ENCODE results near the gene SLAMF8.

SLAMF8 gene

DNA sequence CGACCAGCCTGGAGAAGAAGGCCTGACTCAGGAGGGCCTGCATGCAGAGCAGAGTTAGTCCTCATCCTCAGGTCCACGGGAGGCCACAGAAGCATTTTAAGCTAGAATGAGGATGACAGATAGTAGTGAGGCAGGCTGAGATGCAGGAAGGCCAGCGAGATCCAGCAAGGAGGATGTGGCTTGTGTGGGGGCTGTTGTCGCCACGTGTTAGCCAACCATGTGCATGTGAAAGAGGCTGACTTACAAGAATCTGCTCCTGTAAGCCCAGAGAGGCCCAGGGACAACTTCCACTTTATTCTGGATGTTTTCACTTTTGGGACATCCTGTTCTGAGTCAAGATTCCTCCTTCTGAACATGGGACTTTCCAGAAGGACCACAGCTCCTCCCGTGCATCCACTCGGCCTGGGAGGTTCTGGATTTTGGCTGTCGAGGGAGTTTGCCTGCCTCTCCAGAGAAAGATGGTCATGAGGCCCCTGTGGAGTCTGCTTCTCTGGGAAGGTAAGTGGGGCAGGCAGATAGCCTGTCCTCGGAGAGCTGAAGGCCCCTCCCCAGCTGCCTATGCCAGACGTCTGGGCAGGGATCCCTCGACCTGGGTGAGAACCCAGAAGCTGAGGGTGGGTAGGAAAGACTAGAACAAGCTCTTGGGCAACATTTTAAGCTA lies at the start of gene SLAMF8:
Gene SLAMF8 (plus strand): TSS at position 433 of the 661 bp plus-strand sequence. CDS start 26 bp downstream, at position 459.
- DNase-seq = no peak

DNA sequence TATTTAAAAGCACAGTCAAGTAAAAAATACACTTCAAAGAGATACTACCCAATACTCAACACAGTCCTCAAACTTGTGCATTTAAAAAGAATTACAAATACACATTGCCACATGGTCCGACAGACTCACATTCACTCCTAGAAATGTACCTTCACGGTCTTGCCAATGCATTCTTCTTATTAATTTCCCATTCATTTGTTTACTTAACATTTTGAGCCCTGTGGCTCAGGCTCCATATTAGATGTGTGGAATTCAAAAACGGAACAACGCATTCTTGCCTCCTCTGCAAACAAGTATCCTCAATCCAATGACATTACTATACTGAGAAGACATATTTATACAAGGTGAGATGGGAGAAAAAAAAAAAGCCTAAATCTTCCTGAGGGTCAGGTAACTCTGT lies 48.4 kb upstream of the SLAMF8 start:
- no peak for DNase-seq

DNA sequence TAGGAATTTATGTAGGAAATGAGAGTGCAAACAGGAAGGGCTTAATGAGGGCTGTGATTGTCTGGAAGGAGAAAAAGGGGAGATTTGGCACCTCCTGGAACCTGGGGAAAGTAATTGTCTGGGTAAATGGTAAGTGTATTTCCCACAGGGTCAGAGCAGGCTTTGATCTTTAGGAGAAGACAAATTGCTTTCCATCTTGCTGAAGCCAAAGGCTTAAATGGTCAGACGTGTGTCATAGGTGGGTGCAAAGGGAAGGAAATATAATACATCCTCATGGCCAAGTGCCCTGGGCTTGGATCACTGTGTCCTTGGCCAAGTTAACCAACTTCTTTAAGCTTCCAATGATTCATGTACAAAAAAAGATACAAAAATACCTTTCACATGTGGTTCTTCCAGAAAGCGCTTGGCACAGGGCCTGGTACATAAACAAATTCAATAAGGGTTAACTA lies 47.2 kb upstream of the SLAMF8 start:
- no peak for DNase-seq

DNA sequence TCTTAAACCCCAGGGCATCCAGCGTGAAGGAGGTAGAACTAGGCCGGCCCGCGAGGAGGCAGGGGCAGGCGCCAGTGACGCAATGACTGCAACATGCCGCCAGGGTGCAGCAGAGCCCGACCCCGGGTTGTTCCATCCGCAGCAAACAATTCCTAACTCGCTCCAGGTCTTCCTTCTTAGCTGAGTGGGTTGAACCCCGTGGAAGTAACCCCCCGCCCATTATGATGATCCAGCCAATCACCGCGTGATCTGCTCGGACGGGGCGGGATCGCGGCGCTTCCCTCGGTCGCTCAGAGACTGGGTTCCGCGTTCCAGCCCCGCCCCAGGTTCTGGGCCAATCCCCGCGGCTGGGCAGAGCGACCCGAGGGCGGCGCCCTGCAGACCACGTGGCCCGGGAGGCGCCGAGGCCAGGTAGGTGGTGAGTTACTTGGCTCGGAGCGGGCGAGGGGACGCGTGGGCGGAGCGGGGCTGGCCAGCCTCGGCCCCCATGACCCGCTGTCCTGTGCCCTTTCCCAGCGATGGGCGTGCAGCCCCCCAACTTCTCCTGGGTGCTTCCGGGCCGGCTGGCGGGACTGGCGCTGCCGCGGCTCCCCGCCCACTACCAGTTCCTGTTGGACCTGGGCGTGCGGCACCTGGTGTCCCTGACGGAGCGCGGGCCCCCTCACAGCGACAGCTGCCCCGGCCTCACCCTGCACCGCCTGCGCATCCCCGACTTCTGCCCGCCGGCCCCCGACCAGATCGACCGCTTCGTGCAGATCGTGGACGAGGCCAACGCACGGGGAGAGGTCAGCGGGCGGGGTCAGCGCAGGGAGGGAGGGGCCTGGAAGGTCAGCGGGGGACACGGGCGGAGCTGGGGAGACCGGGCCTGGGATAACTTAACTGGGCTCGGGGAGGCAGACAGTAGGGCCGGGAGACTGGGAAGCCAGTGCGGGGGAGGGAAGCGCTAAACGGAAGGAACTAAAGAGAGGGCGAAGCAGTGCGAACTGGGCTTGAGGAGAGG lies 45.8 kb upstream of the SLAMF8 start, which contains the start of gene DUSP23:
Gene DUSP23 (plus strand): TSS at position 380 of the 1,000 bp plus-strand sequence. CDS start 139 bp downstream, at position 519.
- DNase-seq = peak; percentile 93

DNA sequence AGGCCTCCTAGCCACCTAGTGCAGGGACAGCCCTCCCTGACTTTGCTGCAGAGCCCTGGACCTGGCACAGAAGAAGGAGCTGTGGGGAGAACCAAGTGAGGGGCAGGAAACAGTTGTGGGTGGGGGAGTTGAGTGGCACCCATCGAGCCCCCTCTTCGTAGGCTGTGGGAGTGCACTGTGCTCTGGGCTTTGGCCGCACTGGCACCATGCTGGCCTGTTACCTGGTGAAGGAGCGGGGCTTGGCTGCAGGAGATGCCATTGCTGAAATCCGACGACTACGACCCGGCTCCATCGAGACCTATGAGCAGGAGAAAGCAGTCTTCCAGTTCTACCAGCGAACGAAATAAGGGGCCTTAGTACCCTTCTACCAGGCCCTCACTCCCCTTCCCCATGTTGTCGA lies 44.7 kb upstream of the SLAMF8 start:
- DNase-seq = no peak

DNA sequence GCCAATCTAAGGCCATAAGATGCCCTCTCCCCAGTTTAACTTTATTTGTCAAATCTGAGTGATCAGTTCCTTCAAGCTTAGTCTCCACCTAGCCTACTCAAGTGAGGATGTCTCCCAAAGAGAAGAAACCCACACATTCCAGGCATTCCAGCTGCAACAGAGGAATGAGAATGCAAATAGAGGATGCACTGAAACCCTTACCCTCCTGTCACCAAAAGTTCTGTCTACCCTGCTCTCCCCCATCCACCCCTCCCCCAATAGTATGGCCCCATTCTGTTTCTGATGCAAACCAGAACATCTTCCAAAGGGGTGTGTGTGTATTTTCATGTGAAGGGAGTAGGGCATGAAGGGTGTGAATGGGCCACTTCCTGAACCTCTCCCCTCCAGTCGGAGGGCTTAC lies 42.9 kb upstream of the SLAMF8 start:
- no peak for DNase-seq

DNA sequence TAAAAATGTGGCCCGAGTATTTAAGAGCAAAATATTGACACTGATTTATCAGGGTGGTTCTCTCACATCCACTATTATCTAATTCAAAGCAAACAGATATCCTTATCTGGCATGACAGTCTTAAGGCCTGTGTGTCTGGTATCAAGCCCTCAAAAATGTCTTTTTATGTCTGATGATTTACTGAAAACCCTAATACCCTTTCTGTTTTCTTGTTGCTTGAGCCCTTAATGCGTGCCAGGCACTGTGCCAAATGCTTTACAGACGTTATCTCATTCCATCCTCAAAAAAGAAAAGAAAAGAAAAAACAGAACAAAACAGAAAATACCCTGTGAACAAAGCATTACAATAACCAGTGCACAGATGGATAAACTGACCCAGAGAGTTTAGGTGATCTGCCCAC lies 40.2 kb upstream of the SLAMF8 start:
- no peak for DNase-seq

DNA sequence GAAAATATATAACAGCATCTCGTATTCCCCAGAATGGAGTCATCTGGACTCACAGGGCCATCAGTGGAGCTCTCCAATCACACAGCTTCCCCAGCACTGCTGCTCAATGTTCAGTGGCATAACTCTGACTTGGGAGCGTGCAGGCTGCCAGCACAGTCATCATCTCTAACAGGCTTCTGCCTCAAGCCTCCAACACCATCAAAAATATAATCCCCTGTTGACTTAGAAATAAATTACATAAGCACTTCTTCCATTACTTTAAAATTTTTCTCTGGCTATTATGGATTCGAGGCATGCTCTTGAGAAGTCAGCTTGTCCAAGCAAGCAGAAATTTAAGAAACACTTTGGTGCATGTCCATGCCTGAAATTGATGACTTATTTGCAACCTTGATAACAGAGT lies 39.7 kb upstream of the SLAMF8 start:
- DNase-seq = no peak

DNA sequence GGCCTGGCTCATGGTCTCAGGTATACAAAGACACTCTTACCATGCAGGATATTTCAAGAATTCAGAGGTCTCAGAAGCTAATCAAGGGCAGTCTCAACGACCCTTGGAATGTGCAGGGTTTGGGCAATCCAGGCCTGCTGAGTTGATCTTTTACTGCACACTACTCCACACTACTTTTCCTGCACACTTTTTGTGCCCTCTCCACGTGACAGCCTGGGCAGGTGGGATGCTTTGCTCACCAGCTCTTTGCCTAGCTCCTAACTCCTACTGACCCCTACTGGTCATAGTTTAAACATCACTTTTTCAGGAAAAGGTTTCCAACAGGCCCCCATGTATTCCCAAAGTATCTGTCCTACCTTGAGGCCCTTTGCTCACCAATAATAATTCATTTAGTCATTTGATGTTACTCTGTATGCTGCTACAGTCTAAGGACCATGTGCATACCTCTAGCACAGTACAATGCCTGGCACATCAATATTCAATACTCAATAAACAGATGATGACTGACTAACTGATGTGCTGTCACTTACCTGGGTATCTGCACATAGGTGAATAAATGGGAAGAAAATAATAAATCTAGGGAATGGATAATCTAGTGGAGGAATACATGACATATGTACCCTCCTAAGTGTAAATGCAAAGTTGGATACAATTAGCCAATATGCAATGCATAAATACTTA lies 36.3 kb upstream of the SLAMF8 start:
- no peak for DNase-seq

DNA sequence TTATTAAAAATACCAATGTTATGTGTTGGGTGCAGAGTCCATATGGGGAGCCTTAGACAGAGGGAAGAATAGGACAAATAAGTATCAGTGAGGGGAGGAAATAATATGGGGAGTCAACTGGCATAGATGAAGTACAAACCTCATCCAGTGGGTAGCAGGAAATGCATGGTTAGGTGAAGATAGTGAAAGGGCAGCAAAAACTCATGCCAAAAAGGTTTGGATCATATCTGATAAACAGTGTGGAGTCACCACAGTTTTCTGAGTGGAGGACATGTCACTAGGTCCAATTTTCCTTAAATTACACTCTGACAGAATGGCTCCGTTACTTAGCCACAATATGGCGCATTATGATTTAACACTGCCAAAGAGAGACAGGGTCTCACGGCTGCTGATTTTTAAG lies 35.6 kb upstream of the SLAMF8 start:
- DNase-seq = no peak

DNA sequence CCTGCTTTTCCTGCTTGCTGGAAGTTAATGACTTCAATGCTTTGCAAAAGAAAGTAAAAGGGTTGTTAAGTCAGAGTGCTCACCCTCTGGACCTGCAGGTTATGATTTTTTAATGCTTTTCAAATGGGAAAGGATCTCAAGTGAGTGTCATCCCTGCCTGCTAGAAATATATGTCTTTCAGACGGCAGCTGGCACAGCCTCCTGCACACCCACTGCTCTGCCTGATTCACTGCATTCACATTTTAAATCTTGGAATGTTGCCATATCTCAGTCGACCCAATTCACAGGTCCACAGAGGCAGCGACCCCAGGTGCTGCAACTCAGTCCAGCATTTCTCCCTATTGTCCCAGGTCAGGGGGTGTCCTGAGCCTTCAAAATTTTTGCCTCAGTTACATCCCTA lies 35.2 kb upstream of the SLAMF8 start:
- DNase-seq = no peak

DNA sequence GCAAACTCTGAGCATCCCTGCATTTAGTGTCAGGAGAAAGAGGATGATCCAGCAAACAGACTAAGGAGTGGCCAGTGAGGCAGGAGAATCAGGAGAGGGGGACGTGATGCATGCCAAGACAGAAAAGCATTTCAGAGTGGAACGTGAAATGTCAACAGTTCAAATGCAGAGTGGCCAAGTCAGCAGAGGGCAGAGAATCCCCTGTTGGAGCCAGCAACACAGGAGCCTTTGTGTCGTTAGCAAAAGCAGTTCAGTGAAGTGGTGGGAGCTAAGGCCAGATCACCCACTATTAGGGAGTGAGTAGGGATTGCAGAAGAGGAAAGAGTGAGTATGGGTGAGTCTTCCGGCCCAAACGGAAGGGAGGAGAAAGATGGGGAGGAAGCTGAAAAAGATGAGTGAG lies 31.1 kb upstream of the SLAMF8 start:
- no peak for DNase-seq

DNA sequence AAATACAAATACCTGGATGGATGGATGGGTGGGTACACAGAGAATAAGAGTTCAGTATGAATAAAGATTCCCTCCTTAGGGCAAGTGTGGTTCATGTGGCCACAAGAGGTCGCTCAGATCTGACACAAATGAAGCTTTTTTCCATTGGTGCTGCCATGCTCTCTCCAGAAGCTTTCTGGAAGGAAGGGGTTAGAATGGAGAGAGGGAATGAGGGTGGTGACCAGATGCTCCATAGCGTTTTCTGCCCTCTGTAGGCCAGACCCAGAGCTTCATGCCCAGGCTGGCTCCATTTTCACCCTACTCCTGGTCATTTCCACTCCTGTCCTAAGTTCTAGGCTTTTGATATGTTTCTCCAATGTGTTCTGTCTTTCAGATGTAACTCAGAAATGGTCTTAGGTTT lies 27.8 kb upstream of the SLAMF8 start:
- DNase-seq = peak; percentile 74

DNA sequence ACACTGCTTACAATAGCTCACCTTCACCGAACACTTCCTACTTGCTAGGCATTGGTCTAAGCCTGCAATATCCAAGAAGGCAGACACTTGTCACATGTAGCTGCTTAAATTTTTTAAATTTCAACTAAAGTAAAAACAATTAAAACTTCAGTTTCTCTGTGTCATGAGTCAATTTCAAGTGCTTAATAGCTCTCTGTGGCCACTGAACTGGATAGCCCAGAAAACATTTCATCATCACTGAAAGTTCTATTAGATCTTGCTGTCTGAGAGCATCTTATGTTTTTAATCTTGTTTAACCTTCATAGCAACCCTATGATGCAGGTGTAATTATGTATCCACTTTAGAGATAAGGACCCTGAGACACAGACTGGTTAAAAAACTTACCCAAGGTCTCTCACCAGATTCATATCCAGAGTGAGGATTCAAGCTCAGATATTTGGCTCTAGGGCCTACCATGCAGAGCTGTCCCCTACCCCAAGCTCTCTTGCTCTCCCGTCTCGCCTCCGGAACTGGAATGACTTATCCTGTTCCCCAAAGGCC lies 27.2 kb upstream of the SLAMF8 start:
- DNase-seq = no peak

DNA sequence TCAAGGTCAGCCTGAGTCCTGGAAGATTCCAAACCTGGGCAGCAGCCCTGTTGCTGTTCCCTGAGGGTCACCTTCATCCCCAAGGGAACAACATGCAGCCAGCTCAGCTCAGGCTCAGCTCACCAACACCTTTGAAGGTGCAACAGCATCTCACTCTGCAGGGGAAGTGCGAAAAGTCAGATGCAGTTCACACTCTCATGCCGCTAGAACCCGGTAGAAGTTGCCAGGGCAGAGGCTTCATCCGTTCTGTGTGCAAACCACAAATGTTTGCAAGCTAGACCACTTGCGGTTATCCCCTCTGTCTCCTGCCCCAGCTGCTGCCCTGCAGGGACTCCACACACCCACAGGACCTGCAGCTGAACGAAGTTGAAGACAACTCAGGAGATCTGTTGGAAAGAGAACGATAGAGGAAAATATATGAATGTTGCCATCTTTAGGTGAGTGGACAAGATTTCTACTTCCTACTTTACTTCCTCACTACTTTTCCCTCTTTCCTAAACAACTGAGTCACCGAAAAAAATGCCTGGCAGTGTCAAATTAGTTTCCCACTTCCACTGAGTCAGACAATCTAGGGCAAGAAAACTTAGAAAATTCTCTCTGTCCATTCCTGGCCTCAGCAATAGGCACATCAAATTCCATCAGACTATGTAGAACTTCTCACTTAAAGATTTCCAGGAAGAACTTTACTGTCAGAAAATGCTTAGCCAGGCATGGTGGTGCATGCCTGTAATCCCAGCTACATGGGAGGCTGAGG lies 26.3 kb upstream of the SLAMF8 start:
- no peak for DNase-seq

DNA sequence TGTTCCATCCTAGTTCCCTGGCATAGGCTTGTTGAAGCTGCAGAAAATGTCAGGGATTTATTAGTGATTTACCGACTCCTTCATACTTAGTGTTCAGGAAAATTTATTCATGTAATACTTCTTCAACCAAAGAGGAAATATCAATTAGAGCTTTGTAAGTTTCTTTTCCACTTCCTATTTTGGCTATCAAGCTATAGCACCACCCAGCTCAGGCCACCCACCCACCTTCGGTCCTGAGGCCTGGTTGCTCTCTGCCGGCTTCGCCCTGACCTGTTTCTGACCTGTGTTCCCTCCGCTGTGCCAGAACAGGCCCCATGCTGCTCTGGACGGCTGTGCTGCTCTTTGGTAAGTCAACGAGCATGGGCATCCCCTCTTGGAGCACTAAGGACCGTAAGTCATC lies 24.6 kb upstream of the SLAMF8 start, which contains the start of gene FCRL6:
Gene FCRL6 (plus strand): TSS at position 250 of the 400 bp plus-strand sequence. CDS start 65 bp downstream, at position 315.
- DNase-seq = no peak

DNA sequence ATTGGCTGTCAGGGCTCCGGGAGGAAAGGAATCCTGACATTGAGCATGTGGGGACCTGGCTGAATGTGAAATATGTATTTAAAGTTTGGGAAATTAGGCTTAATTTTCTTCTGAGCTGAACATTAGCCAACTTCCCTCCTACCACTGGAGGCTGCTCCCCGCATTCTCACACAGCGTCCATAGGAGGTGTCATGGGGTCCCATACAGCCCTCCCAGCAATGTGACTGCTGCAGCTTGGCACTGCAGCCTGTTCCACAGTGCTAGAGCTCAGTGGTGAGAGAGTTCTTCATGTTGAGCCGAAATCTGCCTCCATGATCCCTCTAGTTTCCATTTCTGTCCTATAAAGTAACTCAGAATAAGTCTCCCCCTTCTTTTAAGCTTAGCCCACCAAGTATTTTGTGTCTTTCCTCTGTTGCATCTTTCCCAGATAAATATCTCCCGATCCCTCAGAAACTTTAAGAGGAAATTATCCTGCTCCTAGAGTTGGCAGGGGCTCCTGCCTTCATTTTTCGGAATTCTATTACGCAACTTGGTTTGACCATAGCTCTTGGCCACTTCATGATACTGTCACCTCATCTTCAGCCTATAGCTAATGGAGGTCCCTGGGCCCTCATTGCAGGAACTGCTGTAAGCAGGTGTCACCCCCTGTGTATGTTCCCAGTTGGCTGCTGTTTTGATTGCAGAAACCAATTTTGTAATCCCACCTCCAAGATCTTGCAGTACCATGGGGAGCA lies 22.6 kb upstream of the SLAMF8 start:
- DNase-seq = no peak

DNA sequence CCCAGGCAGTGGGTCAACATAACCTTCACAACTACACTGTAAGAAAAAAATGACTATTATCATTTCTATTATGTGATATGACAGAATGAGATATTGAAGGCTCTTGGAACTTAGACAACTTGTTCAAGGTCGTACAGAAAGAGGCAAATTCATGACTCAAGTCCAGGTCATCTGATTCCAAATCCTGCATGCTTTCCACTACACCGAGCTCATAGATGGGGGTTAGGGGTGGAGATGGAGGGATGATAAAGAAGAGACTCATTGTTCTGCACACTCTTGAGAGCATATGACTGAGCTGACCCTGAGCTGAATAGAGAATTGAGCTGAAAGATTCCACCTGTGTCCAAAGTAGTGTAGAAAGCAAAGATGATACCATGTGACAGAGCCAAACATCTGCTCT lies 21.7 kb upstream of the SLAMF8 start:
- DNase-seq = no peak

DNA sequence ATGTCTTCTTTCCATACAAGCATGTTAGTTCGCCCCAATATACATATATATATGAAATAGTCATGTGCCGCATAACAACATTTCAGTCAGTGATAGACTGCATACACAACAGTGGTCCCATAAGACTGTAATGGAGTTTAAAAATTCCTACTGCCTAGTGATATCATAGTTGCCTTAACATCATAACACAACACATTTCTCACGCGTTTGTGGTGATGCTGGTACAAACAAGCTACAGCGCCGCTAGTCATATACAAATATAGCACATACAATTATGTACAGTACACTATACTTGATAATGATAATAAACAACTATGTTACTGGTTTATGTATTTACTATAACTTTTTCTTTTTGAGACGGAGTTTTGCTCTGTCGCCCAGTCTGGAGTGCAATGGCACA lies 10.7 kb upstream of the SLAMF8 start:
- no peak for DNase-seq

DNA sequence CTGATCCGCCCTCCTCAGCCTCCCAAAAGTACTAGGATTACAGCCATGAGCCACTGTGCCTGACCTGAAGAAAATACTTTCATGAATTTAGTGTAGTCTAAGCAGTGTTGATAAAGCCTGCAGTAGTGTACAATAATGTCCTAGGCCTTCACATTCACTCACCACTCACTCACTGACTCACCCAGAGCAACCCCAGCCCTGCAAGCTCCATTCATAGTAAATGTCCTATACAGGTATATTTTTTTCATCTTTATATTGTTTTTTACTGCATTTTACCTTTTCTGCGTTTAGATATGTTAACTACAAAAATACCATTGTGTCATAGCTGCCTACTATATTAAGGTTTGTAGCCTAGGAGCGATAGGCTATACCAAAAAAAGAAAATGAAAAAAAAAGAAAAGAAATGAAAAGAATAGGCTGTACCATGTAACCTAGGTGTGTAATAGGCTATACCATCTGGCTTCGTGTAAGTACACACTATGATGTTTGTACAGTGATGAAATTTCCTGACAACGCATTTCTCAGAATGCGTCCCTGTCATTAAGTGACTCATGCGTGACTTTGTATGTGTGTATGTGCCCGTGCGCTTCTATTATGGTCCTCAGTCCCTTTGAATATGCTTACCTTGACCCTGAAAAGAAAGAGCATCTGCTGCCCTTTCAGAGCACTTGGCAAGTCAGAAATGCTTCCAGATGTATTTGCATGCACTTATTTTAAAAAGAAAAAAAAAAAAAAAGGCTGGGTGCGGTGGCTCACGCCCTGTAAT lies 9.2 kb upstream of the SLAMF8 start:
- DNase-seq = peak; percentile 93

Measured in NCI-H2081 treated with DMSO at 0.1 percent for 48 hours (cell line).